Subcutaneous abdominal adipose tissue (tissue), 5 donors: ENCODE measurements around the gene ITGBL1.

Source experiments
- H3K27ac ChIP-seq: one replicate; pipeline ENCODE4 v1.7.0; 2013; ENCODE audit warnings: low read depth, mild to moderate bottlenecking, inconsistent platforms, low read length, moderate library complexity
- H3K27me3 ChIP-seq, 5 donors: one replicate each; pipeline ENCODE4 v1.7.0; 2013; ENCODE audit warnings: low read length in 5 of 5, inconsistent platforms in 1 of 5; ENCODE audit not compliant: control insufficient read depth in 5 of 5, insufficient read depth in 4 of 5
- H3K36me3 ChIP-seq, 5 donors: one replicate each; pipeline ENCODE4 v1.7.0; 2013; ENCODE audit warnings: low read length in 5 of 5; ENCODE audit not compliant: control insufficient read depth in 5 of 5, insufficient read depth in 5 of 5
- H3K4me1 ChIP-seq, 5 donors: one replicate each; pipeline ENCODE4 v1.7.0; 2013; ENCODE audit warnings: low read length in 5 of 5, mild to moderate bottlenecking in 3 of 5, moderate library complexity in 1 of 5; ENCODE audit not compliant: control insufficient read depth in 5 of 5, insufficient read depth in 5 of 5
- H3K4me3 ChIP-seq, 5 donors: one replicate each; pipeline ENCODE4 v1.7.0; 2013; ENCODE audit warnings: low read length in 5 of 5, low read depth in 1 of 5
- H3K9ac ChIP-seq, 5 donors: one replicate each; pipeline ENCODE4 v1.7.0; 2013; ENCODE audit warnings: low read length in 5 of 5, mild to moderate bottlenecking in 4 of 5, moderate library complexity in 3 of 5
- H3K9me3 ChIP-seq, 5 donors: one replicate each; pipeline ENCODE4 v1.7.0; 2013; ENCODE audit warnings: low read length in 5 of 5; ENCODE audit not compliant: control insufficient read depth in 5 of 5
- donor health status: healthy.
- donor health status: healthy.
- donor health status: healthy.
- donor health status: healthy.
- donor health status: healthy.

The ITGBL1 gene

DNA sequence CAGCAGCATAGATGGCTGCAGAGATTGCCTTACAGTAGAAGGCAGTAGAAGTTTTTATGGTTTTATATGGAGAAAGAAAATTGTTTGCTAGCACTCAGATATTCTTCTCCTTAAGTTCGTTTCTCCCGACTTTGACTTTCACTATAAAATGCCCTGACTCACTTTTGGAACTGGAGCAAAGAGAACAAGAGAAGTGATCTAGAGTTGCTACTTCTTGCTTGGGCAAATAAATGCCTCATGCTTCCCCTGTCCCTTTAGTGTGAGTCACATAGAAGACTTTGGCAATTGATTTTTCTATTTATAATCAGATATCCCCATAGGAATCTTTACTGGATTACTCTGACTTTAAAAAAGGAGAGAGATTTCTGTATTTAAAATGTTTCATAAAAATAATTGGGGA lies 46.9 kb downstream of the ITGBL1 start:
- no peak overlapping the region for H3K4me3 ChIP-seq
- H3K9ac ChIP-seq: no peak overlapping the region
- no peaks in the 10 kb centered on the region for H3K4me1 ChIP-seq
- no peaks in the 10 kb centered on the region for H3K9me3 ChIP-seq
- no peaks in the 10 kb centered on the region for H3K36me3 ChIP-seq
- no peak overlapping the region for H3K27ac ChIP-seq
- no peaks in the 10 kb centered on the region for H3K27me3 ChIP-seq

DNA sequence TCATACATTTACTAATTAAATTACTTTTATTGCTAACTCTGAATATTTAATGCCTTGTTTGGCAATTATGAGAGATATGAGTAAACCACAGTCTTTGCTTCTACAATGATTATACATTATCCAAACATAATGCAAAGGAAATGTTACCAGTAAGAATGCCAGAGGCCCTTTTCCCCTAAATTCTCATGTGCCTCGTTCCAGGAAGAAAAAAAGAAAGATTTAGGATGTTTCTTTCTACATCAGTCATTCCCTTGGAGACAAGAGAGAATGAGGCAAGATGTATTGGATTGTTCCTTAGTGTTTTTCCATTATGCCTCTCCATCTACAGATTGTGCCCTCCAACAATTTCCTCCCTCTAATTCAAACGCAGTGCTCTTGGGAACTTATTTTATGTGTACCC lies 50.1 kb downstream of the ITGBL1 start:
- Histone ChIP-seq H3K4me3 (no peak overlapping the region), H3K27ac (no peak overlapping the region), H3K27me3 (no peaks in the 10 kb centered on the region), H3K36me3 (no peaks in the 10 kb centered on the region), H3K9me3 (no peaks in the 10 kb centered on the region), H3K4me1 (no peaks in the 10 kb centered on the region), H3K9ac (no peak overlapping the region)

- H3K27ac ChIP-seq: no peak overlapping the region
- no peak overlapping the region for H3K9ac ChIP-seq
- no peaks in the 10 kb centered on the region for H3K27me3 ChIP-seq
- no peak overlapping the region for H3K4me3 ChIP-seq
- no peaks in the 10 kb centered on the region for H3K36me3 ChIP-seq
- no peaks in the 10 kb centered on the region for H3K9me3 ChIP-seq
- no peaks in the 10 kb centered on the region for H3K4me1 ChIP-seq
These were observed 58.7 kb downstream of the ITGBL1 start for GRCh38 chr13:101511161-101511560.

- Histone ChIP-seq H3K9ac (no peak overlapping the region), H3K27ac (no peak overlapping the region), H3K9me3 (no peaks in the 10 kb centered on the region), H3K4me3 (no peak overlapping the region), H3K4me1 (no peaks in the 10 kb centered on the region), H3K27me3 (no peaks in the 10 kb centered on the region), H3K36me3 (no peaks in the 10 kb centered on the region)
These were observed 59.3 kb downstream of the ITGBL1 start for GRCh38 chr13:101511766-101512165.

DNA sequence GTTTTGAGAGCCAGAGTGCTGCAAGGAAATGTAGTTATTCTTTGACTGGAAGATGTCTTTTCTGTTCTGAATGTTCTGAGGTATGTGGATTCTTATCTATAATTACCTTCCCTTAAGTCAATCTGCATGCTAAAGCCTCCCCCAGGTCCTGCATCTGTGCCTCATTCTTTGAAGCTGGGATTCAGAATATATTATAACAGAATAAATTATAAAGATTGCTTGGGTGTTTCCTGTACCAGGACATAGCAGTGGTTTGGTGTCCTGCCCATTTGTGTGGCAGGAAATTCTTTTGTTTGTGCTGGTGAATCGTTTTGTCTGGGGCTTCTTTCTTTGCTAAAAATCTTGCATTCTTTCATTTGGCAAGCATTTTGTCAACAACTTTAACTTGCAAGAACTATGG lies 60.2 kb downstream of the ITGBL1 start:
- no peaks in the 10 kb centered on the region for H3K4me1 ChIP-seq
- no peak overlapping the region for H3K27ac ChIP-seq
- H3K9me3 ChIP-seq: no peaks in the 10 kb centered on the region
- no peak overlapping the region for H3K9ac ChIP-seq
- H3K36me3 ChIP-seq: no peaks in the 10 kb centered on the region
- H3K4me3 ChIP-seq: no peak overlapping the region
- no peaks in the 10 kb centered on the region for H3K27me3 ChIP-seq

- H3K27me3 ChIP-seq: no peaks in the 10 kb centered on the region
- H3K9me3 ChIP-seq: no peaks in the 10 kb centered on the region
- no peak overlapping the region for H3K9ac ChIP-seq
- no peaks in the 10 kb centered on the region for H3K4me1 ChIP-seq
- no peak overlapping the region for H3K4me3 ChIP-seq
- no peak overlapping the region for H3K27ac ChIP-seq
- H3K36me3 ChIP-seq: no peaks in the 10 kb centered on the region
These were observed 61.6 kb downstream of the ITGBL1 start for GRCh38 chr13:101514100-101514499.

- no peak overlapping the region for H3K27ac ChIP-seq
- no peak overlapping the region for H3K9ac ChIP-seq
- no peaks in the 10 kb centered on the region for H3K36me3 ChIP-seq
- H3K4me3 ChIP-seq: no peak overlapping the region
- no peaks in the 10 kb centered on the region for H3K27me3 ChIP-seq
- H3K9me3 ChIP-seq: no peaks in the 10 kb centered on the region
- no peaks in the 10 kb centered on the region for H3K4me1 ChIP-seq
These were observed 62.3 kb downstream of the ITGBL1 start for GRCh38 chr13:101514695-101515275.

DNA sequence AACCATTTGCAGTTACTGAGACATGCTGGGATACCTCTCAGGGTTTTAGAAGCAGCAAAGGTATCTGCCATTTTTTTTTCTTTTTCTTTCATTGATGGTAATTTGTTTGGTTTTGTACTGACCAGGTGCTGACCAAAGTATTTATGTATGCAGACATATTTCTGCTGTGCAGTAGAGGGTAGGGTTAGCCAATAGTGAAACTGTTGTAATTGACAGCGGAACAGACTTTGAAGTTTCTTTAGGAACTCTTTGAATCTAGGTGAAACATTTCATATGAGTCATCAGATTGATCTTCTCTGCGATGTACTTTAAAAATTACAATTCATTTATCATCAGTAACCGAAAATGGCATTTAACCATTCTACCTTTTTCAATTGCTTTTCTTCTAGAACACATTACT lies 63.0 kb downstream of the ITGBL1 start:
- H3K36me3 ChIP-seq: no peaks in the 10 kb centered on the region
- H3K4me3 ChIP-seq: no peak overlapping the region
- H3K27me3 ChIP-seq: no peaks in the 10 kb centered on the region
- no peaks in the 10 kb centered on the region for H3K4me1 ChIP-seq
- no peaks in the 10 kb centered on the region for H3K9me3 ChIP-seq
- no peak overlapping the region for H3K27ac ChIP-seq
- H3K9ac ChIP-seq: no peak overlapping the region

DNA sequence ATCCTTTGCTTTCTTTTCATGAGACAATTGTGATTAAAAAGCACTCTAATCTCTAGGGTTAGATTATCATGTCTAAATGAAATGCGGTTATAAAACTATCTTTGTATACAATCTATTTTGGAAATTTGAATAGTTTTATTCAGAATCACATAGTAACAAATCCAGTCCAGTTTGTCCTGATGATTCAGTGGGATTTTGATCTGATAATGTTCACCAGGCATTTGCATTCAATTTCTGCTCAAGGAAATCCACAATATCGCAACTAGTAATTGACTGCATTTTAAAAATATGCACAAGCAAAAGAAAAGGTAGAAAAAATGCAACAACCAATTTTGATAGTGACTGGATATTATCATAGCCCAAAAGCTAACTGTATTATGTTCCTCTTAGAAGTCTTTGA lies 63.8 kb downstream of the ITGBL1 start:
- Histone ChIP-seq H3K9me3 (no peaks in the 10 kb centered on the region), H3K36me3 (no peaks in the 10 kb centered on the region), H3K4me1 (no peaks in the 10 kb centered on the region), H3K9ac (no peak overlapping the region), H3K27me3 (no peaks in the 10 kb centered on the region), H3K4me3 (no peak overlapping the region), H3K27ac (no peak overlapping the region)

DNA sequence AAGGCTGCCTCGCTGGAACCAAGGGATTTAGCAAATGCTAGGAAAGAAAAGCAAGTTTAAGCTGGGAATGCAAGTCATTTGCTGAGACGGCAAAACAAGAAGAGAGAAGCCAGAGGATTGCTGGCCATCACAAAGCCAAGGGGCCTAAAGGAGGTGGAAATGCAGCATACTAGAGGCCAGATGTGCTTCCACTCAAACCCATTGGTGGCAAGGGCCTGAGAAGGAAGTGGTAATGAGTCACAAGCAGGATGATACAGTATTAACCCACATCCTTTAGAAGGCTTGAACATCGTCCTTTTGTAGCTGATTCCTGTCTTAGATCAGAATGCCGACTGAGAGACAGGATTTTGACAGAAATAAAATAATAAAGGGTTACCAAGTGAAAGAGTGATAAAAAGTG lies 68.2 kb downstream of the ITGBL1 start:
- no peak overlapping the region for H3K4me3 ChIP-seq
- H3K27ac ChIP-seq: no peak overlapping the region

DNA sequence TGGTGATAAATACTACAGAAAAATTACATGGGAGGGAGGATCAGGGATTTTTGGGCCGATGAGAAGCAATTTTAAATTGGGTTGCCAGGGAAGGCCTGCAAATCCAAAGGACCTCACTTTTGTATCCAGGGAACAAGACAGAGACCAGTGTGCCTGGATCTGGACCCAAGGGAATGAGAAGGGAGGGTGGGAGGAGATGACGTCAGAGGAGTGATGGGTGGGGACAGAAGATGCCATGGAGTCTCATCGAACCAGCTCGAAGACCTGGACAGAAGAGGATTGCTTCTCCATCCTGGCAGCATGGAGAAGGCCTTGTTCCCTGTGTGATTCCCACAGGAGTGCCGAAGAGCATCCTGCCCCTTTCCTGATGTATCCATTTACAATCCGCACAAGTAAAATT lies 68.9 kb downstream of the ITGBL1 start:
- no peaks in the 10 kb centered on the region for H3K27me3 ChIP-seq
- no peaks in the 10 kb centered on the region for H3K36me3 ChIP-seq
- H3K4me3 ChIP-seq: no peak overlapping the region
- no peak overlapping the region for H3K27ac ChIP-seq
- no peaks in the 10 kb centered on the region for H3K9me3 ChIP-seq
- no peak overlapping the region for H3K9ac ChIP-seq
- H3K4me1 ChIP-seq: no peaks in the 10 kb centered on the region

More for the DNA sequence above, 68.2 kb downstream of the ITGBL1 start:
- Histone ChIP-seq H3K4me1 (no peaks in the 10 kb centered on the region), H3K27me3 (no peaks in the 10 kb centered on the region), H3K9me3 (no peaks in the 10 kb centered on the region), H3K9ac (no peak overlapping the region), H3K36me3 (no peaks in the 10 kb centered on the region)
